Mesothelial cell of epicardium (in vitro differentiated cells): ENCODE measurements around the gene SEH1L. TPM values are rescaled to one million over a fixed set of nuclear protein-coding genes. Genes with fewer than 3 reads are reported as not detected.

Experiments
- DNase-seq, 2 experiments: peaks; one replicate each; pipeline ENCODE4 v3.0.0; 2021; ENCODE audit warnings: low spot score in 2 of 2; ENCODE audit not compliant: unreplicated experiment in 2 of 2
- H3K27ac Mint-ChIP-seq: 2 replicates; pipeline ENCODE4 v1.8.0; 2021; ENCODE audit warnings: mixed read lengths
- H3K27me3 Mint-ChIP-seq: 2 replicates; pipeline ENCODE4 v1.8.0; 2021; ENCODE audit warnings: low read depth, mixed read lengths
- H3K36me3 Mint-ChIP-seq: 2 replicates; pipeline ENCODE4 v1.8.0; 2021; ENCODE audit warnings: mixed read lengths
- H3K4me1 Mint-ChIP-seq: 2 replicates; pipeline ENCODE4 v1.8.0; 2021; ENCODE audit warnings: mixed read lengths
- H3K4me3 Mint-ChIP-seq: 2 replicates; pipeline ENCODE4 v1.8.0; 2021; ENCODE audit warnings: mild to moderate bottlenecking, moderate library complexity, mixed read lengths
- H3K9me3 Mint-ChIP-seq: 2 replicates; pipeline ENCODE4 v1.8.0; 2021; ENCODE audit warnings: mixed read lengths
- CTCF ChIP-seq: fragments of 200-600 bp; sonication (generic); IDR thresholded peaks from one replicate; pipeline ENCODE4 v1.5.0; 2021; ENCODE audit warnings: antibody characterized with exemption; ENCODE audit not compliant: unreplicated experiment
- total RNA-seq: library from RNA; stranded (reverse); gene quantifications from 3 replicates; pipeline ENCODE4 v1.2.1, GENCODE V29; 2021

Gene SEH1L
- total RNA-seq, 1 donor from 2014 or later: 51.5 TPM

DNA sequence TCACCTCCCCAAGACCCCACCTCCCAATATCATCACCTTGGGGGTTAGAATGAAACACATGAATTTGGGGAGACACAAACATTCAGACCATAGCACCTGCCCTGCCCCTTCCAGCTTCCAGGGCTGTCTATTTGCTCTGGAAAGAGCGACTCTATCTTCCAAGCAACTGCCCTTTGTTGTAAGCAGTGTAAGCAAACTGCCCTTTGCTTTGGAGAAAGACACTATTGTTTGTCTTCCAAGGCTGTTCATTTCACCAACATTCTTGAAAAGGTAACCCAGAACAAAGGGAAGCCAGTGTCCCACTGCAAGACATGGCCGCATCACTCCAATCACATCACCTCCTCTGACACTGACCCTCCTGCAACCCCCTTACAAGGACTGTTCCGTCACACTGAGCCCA lies 16.9 kb upstream of the SEH1L start:
- Mint-ChIP-seq H3K4me1 (peaks cover 10% of the 10 kb centered on the region), H3K27ac (no peak overlapping the region), H3K4me3 (no peak overlapping the region), H3K27me3 (peaks cover 2% of the 10 kb centered on the region), H3K36me3 (no peaks in the 10 kb centered on the region), H3K9me3 (no peaks in the 10 kb centered on the region)
- no peak for DNase-seq
- TF ChIP-seq CTCF: no peak

GRCh38 chr18:12933327-12933726 lies 14.5 kb upstream of the SEH1L start:
- peaks cover 2% of the 10 kb centered on the region for H3K27me3 Mint-ChIP-seq
- H3K36me3 Mint-ChIP-seq: no peaks in the 10 kb centered on the region
- peaks cover 7% of the 10 kb centered on the region for H3K4me1 Mint-ChIP-seq
- H3K9me3 Mint-ChIP-seq: no peaks in the 10 kb centered on the region
- no peak overlapping the region for H3K27ac Mint-ChIP-seq
- no peak overlapping the region for H3K4me3 Mint-ChIP-seq
- no peak for TF ChIP-seq CTCF
- no peak for DNase-seq

GRCh38 chr18:12934454-12935071 lies 13.2 kb upstream of the SEH1L start:
- Mint-ChIP-seq H3K36me3 (no peaks in the 10 kb centered on the region), H3K4me3 (no peak overlapping the region), H3K4me1 (peaks cover 4% of the 10 kb centered on the region), H3K27ac (peak overlapping the region; percentile 20), H3K9me3 (no peaks in the 10 kb centered on the region), H3K27me3 (peaks cover 2% of the 10 kb centered on the region)
- DNase-seq: peak; percentile 62 to 84
- TF ChIP-seq CTCF: peak; percentile 77

GRCh38 chr18:12939162-12939561 lies 8.6 kb upstream of the SEH1L start:
- no peak for TF ChIP-seq CTCF
- Mint-ChIP-seq H3K4me1 (peaks cover 6% of the 10 kb centered on the region), H3K36me3 (no peaks in the 10 kb centered on the region), H3K27me3 (peaks cover 2% of the 10 kb centered on the region), H3K9me3 (no peaks in the 10 kb centered on the region), H3K4me3 (no peak overlapping the region), H3K27ac (no peak overlapping the region)
- no peak for DNase-seq

DNA sequence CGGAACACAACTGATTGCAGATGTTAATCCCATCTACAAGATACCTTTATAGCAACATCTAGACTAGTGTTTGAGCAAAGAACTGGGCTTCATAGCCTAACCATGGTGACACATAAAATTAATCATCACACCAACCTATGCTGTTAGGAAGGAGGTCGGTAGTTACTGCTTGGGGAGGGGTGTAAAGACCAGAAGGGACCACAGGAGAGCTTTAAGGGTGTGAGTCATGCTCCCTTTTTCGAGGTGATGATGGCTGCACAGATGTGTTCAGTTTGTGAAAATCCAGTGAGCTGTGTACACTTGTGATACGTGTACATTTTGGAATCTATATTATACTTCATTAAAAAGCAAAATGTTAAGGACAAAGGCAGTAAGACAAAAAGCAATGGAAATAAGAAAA lies 4.6 kb upstream of the SEH1L start:
- peaks cover 22% of the 10 kb centered on the region for H3K4me1 Mint-ChIP-seq
- no peak for TF ChIP-seq CTCF
- no peak for DNase-seq
- no peak overlapping the region for H3K27ac Mint-ChIP-seq
- H3K27me3 Mint-ChIP-seq: no peaks in the 10 kb centered on the region
- H3K36me3 Mint-ChIP-seq: no peaks in the 10 kb centered on the region
- no peak overlapping the region for H3K4me3 Mint-ChIP-seq
- H3K9me3 Mint-ChIP-seq: no peaks in the 10 kb centered on the region

DNA sequence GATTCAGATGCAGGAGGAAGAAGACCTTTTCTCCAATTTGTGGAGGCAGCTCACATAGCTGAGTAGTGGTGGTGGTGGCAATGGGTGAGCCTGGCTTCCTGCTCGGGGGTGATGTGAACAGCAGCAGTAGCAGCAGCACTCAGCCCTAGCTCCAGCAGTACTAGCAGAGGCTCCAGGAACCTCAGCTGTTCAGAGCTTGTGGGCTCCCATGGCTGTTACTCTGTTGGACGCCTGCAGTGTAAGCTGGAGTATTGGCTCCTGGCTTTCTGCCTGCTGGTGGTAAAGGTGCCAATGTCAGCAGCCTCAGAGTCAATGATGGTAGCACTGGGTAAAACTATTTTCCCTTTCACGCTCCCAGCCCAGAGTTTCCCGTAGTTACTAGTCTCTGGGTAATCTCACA lies 3.1 kb upstream of the SEH1L start:
- no peak for TF ChIP-seq CTCF
- H3K27ac Mint-ChIP-seq: no peak overlapping the region
- peaks cover 23% of the 10 kb centered on the region for H3K4me1 Mint-ChIP-seq
- DNase-seq: no peak
- no peak overlapping the region for H3K4me3 Mint-ChIP-seq
- H3K27me3 Mint-ChIP-seq: no peaks in the 10 kb centered on the region
- no peaks in the 10 kb centered on the region for H3K36me3 Mint-ChIP-seq
- H3K9me3 Mint-ChIP-seq: no peaks in the 10 kb centered on the region
